Fibroblast of lung (primary cell): Measurements from ENCODE around the gene IL1F10. TPM values are rescaled to one million over a fixed set of nuclear protein-coding genes. Genes with fewer than 3 reads are reported as not detected.

Source experiments
- DNase-seq, 2 donors: peaks; one replicate each; pipeline versions ENCODE4 v3.0.0 to v3.0.0-alpha.2; 2010; ENCODE audit warnings: low read depth in 2 of 2
- H2AFZ ChIP-seq: 2 replicates; pipeline ENCODE4 v1.5.1; 2012; ENCODE audit warnings: low read length, control low read depth, inconsistent platforms
- H3K27ac ChIP-seq: 2 replicates; pipeline ENCODE4 v1.5.1; 2011; ENCODE audit warnings: low read length, control low read depth; ENCODE audit not compliant: insufficient read depth
- H3K27me3 ChIP-seq: 2 replicates; pipeline ENCODE4 v1.5.1; 2011; ENCODE audit warnings: mild to moderate bottlenecking, low read length; ENCODE audit not compliant: control insufficient read depth, insufficient read depth
- H3K36me3 ChIP-seq: 2 replicates; pipeline ENCODE4 v1.5.1; 2011; ENCODE audit warnings: low read length; ENCODE audit not compliant: control insufficient read depth, insufficient read depth
- H3K4me1 ChIP-seq: 2 replicates; pipeline ENCODE4 v1.5.1; 2011; ENCODE audit warnings: low read length; ENCODE audit not compliant: control insufficient read depth, insufficient read depth; ENCODE audit errors: extremely low read depth
- H3K4me2 ChIP-seq: 2 replicates; pipeline ENCODE4 v1.5.1; 2011; ENCODE audit warnings: low read length, control low read depth; ENCODE audit not compliant: insufficient read depth; ENCODE audit errors: extremely low read depth
- H3K4me3 ChIP-seq, 4 experiments: fragments of 200-600 bp in 1 of 4; sonication (generic) in 1 of 4; replicated peaks in 1 of 4; 2 replicates each; pipeline ENCODE4 v1.5.1; 2011 to 2016; ENCODE audit warnings: low read length in 4 of 4, low read depth in 3 of 4, mild to moderate bottlenecking in 3 of 4, control low read depth in 2 of 4, inconsistent platforms in 1 of 4, mixed read lengths in 1 of 4; ENCODE audit not compliant: insufficient read depth in 1 of 4; ENCODE audit errors: control extremely low read depth in 1 of 4
- H3K79me2 ChIP-seq: 2 replicates; pipeline ENCODE4 v1.5.1; 2012; ENCODE audit warnings: mild to moderate bottlenecking, low read length, inconsistent platforms; ENCODE audit not compliant: control insufficient read depth, insufficient read depth
- H3K9ac ChIP-seq: 2 replicates; pipeline ENCODE4 v1.5.1; 2011; ENCODE audit warnings: mild to moderate bottlenecking, low read length, control low read depth; ENCODE audit not compliant: insufficient read depth
- H3K9me3 ChIP-seq: 2 replicates; pipeline ENCODE4 v1.5.1; 2012; ENCODE audit warnings: low read depth, low read length; ENCODE audit not compliant: control insufficient read depth, insufficient read depth
- H4K20me1 ChIP-seq: 2 replicates; pipeline ENCODE4 v1.5.1; 2011; ENCODE audit warnings: low read length; ENCODE audit not compliant: control insufficient read depth, insufficient read depth; ENCODE audit errors: extremely low read depth
- EZH2 ChIP-seq: IDR thresholded peaks from 2 replicates; pipeline ENCODE4 v1.5.1; 2012; ENCODE audit warnings: low read length, control low read depth, mild to moderate bottlenecking; ENCODE audit errors: missing control alignments
- polyA plus RNA-seq, 2 donors: library from polyadenylated mRNA; depleted of rRNA in 1 of 2; stranded (reverse) in 1 of 2; unstranded in 1 of 2; fragments of >200 nt; gene quantifications; 2 replicates each; pipeline ENCODE4 v1.2.1, GENCODE V29; 2011 to 2012; ENCODE audit warnings: missing spikeins in 1 of 2
- total RNA-seq: library from RNA; depleted of rRNA; stranded (reverse); fragments of >200 nt; gene quantifications from 2 replicates; pipeline ENCODE4 v1.2.1, GENCODE V29; 2014
- TF ChIP-seq, protein P1 (sequence below), 2 donors: IDR thresholded peaks in 1 of 2; conservative IDR thresholded peaks in 1 of 2; 1 replicate in 1 of 2; 2 replicates in 1 of 2; pipeline ENCODE4 v1.5.1; 2011 to 2012; ENCODE audit warnings: low read length in 2 of 2, control low read depth in 1 of 2, inconsistent platforms in 1 of 2, low read depth in 1 of 2, mild to moderate bottlenecking in 1 of 2

The IL1F10 gene
- total and polyA plus RNA-seq, 2 donors (not counting 1 experiment from before 2014, with no cell fraction given): not detected

DNA sequence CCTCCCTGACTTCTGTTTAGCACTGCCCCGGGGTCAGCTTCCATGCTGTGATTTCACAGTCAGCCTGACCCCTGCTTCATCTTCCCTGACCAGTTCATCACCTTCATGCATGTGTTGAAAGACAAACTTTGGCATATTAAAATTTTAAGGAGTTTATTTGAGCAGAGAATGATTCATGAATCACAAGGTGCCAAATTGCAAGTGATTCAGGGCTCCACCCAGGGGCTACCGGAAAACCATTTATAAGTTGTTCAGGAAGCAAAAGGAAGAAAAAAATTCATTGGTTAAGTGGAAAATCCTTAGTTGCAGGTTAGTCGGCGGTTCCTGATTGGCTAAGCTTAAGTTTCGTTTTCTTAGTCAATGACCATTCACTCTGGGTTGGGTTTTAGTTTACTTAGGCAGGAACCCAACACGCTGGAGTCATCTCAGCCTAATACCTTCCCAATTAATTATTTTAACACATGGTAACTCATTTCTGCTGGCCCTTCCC, 10.6 kb downstream of the IL1F10 start:
- Histone ChIP-seq H3K4me3 (no peak overlapping the region), H3K27ac (no peak overlapping the region), H3K4me2 (no peak overlapping the region), H3K27me3 (peaks cover 7% of the 10 kb centered on the region), H3K9ac (no peak overlapping the region), H2AFZ (no peak overlapping the region), H3K79me2 (no peaks in the 10 kb centered on the region), H3K4me1 (no peaks in the 10 kb centered on the region), H3K9me3 (no peaks in the 10 kb centered on the region), H4K20me1 (no peaks in the 10 kb centered on the region), H3K36me3 (no peaks in the 10 kb centered on the region)
- DNase-seq: peak in 1 of 2 donors; percentile 67
- TF ChIP-seq EZH2: no peak
- TF ChIP-seq, protein P1, sequence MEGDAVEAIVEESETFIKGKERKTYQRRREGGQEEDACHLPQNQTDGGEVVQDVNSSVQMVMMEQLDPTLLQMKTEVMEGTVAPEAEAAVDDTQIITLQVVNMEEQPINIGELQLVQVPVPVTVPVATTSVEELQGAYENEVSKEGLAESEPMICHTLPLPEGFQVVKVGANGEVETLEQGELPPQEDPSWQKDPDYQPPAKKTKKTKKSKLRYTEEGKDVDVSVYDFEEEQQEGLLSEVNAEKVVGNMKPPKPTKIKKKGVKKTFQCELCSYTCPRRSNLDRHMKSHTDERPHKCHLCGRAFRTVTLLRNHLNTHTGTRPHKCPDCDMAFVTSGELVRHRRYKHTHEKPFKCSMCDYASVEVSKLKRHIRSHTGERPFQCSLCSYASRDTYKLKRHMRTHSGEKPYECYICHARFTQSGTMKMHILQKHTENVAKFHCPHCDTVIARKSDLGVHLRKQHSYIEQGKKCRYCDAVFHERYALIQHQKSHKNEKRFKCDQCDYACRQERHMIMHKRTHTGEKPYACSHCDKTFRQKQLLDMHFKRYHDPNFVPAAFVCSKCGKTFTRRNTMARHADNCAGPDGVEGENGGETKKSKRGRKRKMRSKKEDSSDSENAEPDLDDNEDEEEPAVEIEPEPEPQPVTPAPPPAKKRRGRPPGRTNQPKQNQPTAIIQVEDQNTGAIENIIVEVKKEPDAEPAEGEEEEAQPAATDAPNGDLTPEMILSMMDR (conservative IDR thresholded peaks at IDR 0.05 in 1 of 2, IDR thresholded peaks at IDR 0.05 in 1 of 2; ENCODE audit: low read depth in 1 of 2, low read length in 2 of 2): no peak

DNA sequence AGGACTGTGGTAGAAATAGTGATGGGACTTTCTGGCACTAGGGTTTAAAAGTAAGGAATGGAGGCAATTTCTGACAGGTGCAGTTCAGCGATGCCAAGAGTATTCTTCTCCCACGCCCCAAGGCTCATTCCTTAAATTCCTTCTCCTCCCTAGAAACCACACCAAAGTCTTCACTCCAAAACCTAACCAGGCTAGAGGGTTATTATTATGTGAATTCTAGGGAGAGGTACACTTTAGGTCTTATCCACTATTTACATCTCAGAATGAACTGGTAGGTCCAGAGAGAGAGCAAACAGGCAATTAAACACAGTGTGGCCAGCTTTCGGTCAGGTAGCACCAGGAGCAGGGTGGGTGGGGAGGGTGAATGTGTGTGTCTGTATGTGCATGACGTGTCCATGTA, 11.4 kb downstream of the IL1F10 start:
- DNase-seq: peak in 1 of 2 donors; percentile 42

DNA sequence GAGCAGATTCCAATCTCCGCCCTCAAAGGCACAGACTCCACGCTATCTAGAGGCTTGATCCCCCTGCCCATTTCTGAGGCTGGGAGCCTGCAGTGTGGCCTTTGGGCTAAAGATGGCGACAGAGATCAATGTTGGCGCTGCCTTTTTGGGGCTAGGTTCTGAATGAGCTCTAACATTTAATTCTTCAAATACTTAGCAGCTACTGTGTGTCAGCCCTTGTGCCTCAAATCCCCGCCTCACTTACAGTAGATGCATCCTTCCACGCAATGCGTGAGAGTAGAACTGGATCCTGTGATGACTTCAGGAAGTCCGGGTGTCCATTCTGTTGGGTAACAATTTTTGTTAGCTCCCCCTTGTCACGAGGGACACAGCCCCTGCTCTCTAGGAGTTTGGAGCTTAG, 12.4 kb downstream of the IL1F10 start:
- Histone ChIP-seq H3K79me2 (no peaks in the 10 kb centered on the region), H3K4me2 (no peak overlapping the region), H3K9me3 (no peaks in the 10 kb centered on the region), H3K27ac (no peak overlapping the region), H3K9ac (no peak overlapping the region), H3K4me3 (no peak overlapping the region), H2AFZ (no peak overlapping the region), H3K36me3 (no peaks in the 10 kb centered on the region), H3K27me3 (peaks cover 9% of the 10 kb centered on the region), H4K20me1 (no peaks in the 10 kb centered on the region), H3K4me1 (no peaks in the 10 kb centered on the region)
- peak; percentile 10 to 20 for DNase-seq
- no peak for TF ChIP-seq EZH2
- TF ChIP-seq, protein P1 (conservative IDR thresholded peaks at IDR 0.05 in 1 of 2, IDR thresholded peaks at IDR 0.05 in 1 of 2; ENCODE audit: low read depth in 1 of 2, low read length in 2 of 2): peak; percentile 62 to 80

More for the DNA sequence above, 11.4 kb downstream of the IL1F10 start:
- H3K9me3 ChIP-seq: no peaks in the 10 kb centered on the region
- H3K27me3 ChIP-seq: peaks cover 9% of the 10 kb centered on the region
- no peak overlapping the region for H3K9ac ChIP-seq
- no peaks in the 10 kb centered on the region for H4K20me1 ChIP-seq
- H3K79me2 ChIP-seq: no peaks in the 10 kb centered on the region
- H3K4me1 ChIP-seq: no peaks in the 10 kb centered on the region
- no peak overlapping the region for H3K4me3 ChIP-seq
- no peak overlapping the region for H3K27ac ChIP-seq
- no peaks in the 10 kb centered on the region for H3K36me3 ChIP-seq
- H2AFZ ChIP-seq: no peak overlapping the region
- H3K4me2 ChIP-seq: no peak overlapping the region
- TF ChIP-seq EZH2: no peak
- TF ChIP-seq, protein P1 (conservative IDR thresholded peaks at IDR 0.05 in 1 of 2, IDR thresholded peaks at IDR 0.05 in 1 of 2; ENCODE audit: low read depth in 1 of 2, low read length in 2 of 2): no peak
